ENCODE data around the gene STARD3. TPM values are rescaled to one million over a fixed set of nuclear protein-coding genes. Genes with fewer than 3 reads are reported as not detected.

Gene STARD3
- total and polyA plus RNA-seq, 9 of the 15 experiments (the other 6 are each of a cell fraction or from before 2014, with no cell fraction given) = 0.63 to 87.0 (median 46.0) TPM

- Histone ChIP-seq H2AFZ (ENCODE audit: low read depth, low read length) (no peak overlapping the region), H3K27ac (ENCODE audit: extremely low read depth, low read depth, low read length) (no peak overlapping the region), H3K9me3 (replicated peaks; ENCODE audit: control insufficient read depth, insufficient read depth, low read depth, low read length) (no peaks in the 10 kb centered on the region), H3K4me3 (no peak overlapping the region), H3K4me2 (ENCODE audit: insufficient read depth, low read length) (no peak overlapping the region), H3K27me3 (ENCODE audit: control insufficient read depth in 2 of 2, insufficient read depth in 2 of 2, low read length in 2 of 2) (no peaks in the 10 kb centered on the region), H3K4me1 (replicated peaks in 1 of 2; ENCODE audit: control insufficient read depth in 2 of 2, insufficient read depth in 2 of 2, low read length in 2 of 2) (peaks cover 10 to 62% of the 10 kb centered on the region in 2 experiments; a peak in 4 of 5 replicates), H3K9me1 (ENCODE audit: control insufficient read depth, insufficient read depth, low read length) (no peaks in the 10 kb centered on the region), H3K79me2 (ENCODE audit: control insufficient read depth, insufficient read depth, low read length) (no peaks in the 10 kb centered on the region; the same call in 1 of the 3 replicates), H4K20me1 (replicated peaks; ENCODE audit: control insufficient read depth, insufficient read depth, low read length) (no peaks in the 10 kb centered on the region), H3K9ac (ENCODE audit: insufficient read depth in 1 of 2, low read depth in 2 of 2, low read length in 2 of 2) (peak overlapping the region in 1 of 2 experiments; percentile 36; a peak in 1 of 4 replicates), H3K36me3 (ENCODE audit: control insufficient read depth, insufficient read depth, low read length) (peaks cover 65% of the 10 kb centered on the region; the same call in 1 of the 3 replicates)
- CTCF ChIA-PET (ENCODE audit: low intra/inter-chr PET ratio) = no interaction called here
- intact Hi-C loops (cut with micrococcal nuclease) (no loop called here), in situ Hi-C loops (cut with MboI) (no loop called here)
- ATAC-seq (no peak), DNase-seq (ENCODE audit: extremely low read depth in 1 of 4, low spot score in 3 of 4) (no peak), FAIRE-seq (no peak)
- POLR2A ChIA-PET = interaction anchor here (1.2 to 1.5 kb wide), 2 partner anchors 7 to 10 kb away, joined by 5 read pairs; no protein-coding TSS in a partner anchor
- TF ChIP-seq ZNF197 (CRISPR knock-in tag; IDR thresholded peaks at IDR 0.05; ENCODE audit: low read depth) (no peak), ZNF76 (CRISPR knock-in tag; IDR thresholded peaks at IDR 0.05; ENCODE audit: borderline replicate concordance) (no peak), SIN3B (IDR thresholded peaks at IDR 0.05; ENCODE audit: low read depth) (no peak)
- WGBS (ENCODE audit: insufficient coverage, low coverage, missing lambda C conversion rate) = 92% methylated on average over 25 of the region's 35 CpGs
- BruUV-seq (replicated peaks) = no TSS peak
Measured at GRCh38 chr17:39660397-39661385, 23.7 kb downstream of the STARD3 start.
